Lower leg skin (tissue), 4 donors: ENCODE data around the gene SETD4. TPM values are rescaled to one million over a fixed set of nuclear protein-coding genes. Genes with fewer than 3 reads are reported as not detected.

Experiments used
- DNase-seq, 2 donors: peaks; one replicate each; pipeline ENCODE4 v3.0.0-alpha.2; 2019; ENCODE audit warnings: low spot score in 2 of 2
- H3K4me3 ChIP-seq: fragments of 200-600 bp; sonication (generic); 2 replicates; pipeline ENCODE4 v1.5.1; 2017; ENCODE audit warnings: mild to moderate bottlenecking, low read depth; ENCODE audit not compliant: poor library complexity, severe bottlenecking
- POLR2A ChIP-seq, 2 donors: fragments of 450-650 bp; IDR thresholded peaks; one replicate each; pipeline ENCODE4 v1.6.1; 2016 to 2017; ENCODE audit warnings: antibody characterized with exemption in 2 of 2, mild to moderate bottlenecking in 1 of 2, moderate library complexity in 1 of 2
- WGBS, 2 donors: methylation state at CpG; one replicate each; pipeline ENCODE4 v1.1.5; 2018; 5-methylcytosine and 5-hydroxymethylcytosine counted together
- intact Hi-C: fragments of 100-400 bp; cut with DNase I; formaldehyde crosslinking; loops from one replicate; pipeline ENCODE4 v1.15.0; 2023; ENCODE audit warnings: low total_unique reads
- total RNA-seq, 4 donors: library from RNA; depleted of rRNA; stranded (reverse); fragments of >200 nt; gene quantifications; one replicate each; pipeline ENCODE4 v1.1.0, GENCODE V29; 2016
- TF ChIP-seq, protein P1 (sequence below), 3 donors: fragments of 450-650 bp; IDR thresholded peaks; one replicate each; pipeline ENCODE4 v1.5.1; 2016; ENCODE audit warnings: antibody characterized with exemption in 3 of 3, mild to moderate bottlenecking in 3 of 3, moderate library complexity in 2 of 3

SETD4 gene, protein sequence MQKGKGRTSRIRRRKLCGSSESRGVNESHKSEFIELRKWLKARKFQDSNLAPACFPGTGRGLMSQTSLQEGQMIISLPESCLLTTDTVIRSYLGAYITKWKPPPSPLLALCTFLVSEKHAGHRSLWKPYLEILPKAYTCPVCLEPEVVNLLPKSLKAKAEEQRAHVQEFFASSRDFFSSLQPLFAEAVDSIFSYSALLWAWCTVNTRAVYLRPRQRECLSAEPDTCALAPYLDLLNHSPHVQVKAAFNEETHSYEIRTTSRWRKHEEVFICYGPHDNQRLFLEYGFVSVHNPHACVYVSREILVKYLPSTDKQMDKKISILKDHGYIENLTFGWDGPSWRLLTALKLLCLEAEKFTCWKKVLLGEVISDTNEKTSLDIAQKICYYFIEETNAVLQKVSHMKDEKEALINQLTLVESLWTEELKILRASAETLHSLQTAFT
- 10 to 100 TPM; 21.1 to 41.6 (median 30.1) TPM for total RNA-seq

DNA sequence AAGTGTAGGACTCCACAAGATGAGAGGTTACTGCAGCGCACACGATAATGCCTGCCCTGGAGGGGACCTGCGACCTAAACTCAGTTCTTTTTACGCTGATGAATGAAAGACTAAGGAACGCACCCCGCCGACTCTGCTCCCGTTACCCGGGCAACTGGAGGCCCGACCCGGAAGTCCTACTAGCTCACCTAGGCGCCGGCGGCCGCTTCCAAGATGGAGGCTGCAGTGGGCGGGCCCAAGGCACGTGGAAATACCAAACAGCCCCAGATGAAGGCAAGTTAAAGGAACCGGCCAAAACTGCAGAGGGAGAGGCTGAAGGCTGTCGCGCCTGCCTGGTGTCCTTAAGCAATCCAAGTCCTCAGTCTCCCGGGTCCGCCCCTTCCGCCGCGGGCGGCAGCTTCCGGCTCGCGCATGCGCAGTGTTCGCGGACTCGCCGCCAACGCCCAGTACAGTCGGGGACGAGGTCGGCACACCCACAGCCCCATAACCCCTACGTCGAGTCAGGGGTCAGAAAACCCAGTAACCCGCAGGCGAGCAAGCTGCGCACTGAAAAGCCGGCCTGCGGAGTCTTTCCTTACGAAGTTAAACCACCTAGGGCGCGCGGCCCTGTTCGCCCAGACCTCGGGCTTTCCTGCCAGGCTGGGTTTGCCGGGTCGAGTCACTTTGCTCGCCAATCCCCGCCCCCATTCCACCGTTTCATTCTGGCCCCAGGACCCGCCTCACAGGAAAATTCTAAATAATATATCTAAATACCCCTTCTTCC lies at the start of gene SETD4:
Gene SETD4, minus strand, starts transcription at position 368 of the 763 bp plus-strand sequence. CDS start 1,638 bp downstream, outside the sequence.
- DNase-seq: peak; percentile 92 to 98
- TF ChIP-seq, protein P1, sequence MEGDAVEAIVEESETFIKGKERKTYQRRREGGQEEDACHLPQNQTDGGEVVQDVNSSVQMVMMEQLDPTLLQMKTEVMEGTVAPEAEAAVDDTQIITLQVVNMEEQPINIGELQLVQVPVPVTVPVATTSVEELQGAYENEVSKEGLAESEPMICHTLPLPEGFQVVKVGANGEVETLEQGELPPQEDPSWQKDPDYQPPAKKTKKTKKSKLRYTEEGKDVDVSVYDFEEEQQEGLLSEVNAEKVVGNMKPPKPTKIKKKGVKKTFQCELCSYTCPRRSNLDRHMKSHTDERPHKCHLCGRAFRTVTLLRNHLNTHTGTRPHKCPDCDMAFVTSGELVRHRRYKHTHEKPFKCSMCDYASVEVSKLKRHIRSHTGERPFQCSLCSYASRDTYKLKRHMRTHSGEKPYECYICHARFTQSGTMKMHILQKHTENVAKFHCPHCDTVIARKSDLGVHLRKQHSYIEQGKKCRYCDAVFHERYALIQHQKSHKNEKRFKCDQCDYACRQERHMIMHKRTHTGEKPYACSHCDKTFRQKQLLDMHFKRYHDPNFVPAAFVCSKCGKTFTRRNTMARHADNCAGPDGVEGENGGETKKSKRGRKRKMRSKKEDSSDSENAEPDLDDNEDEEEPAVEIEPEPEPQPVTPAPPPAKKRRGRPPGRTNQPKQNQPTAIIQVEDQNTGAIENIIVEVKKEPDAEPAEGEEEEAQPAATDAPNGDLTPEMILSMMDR (IDR thresholded peaks at IDR 0.05): no peak
- TF ChIP-seq POLR2A (IDR thresholded peaks at IDR 0.05): no peak
- peak within 1 kb of the TSS; percentile 62 for H3K4me3 ChIP-seq
- 1% methylated on average over 36 to 38 of the region's 57 CpGs for WGBS, 2 donors
- intact Hi-C loops: no loop called here

DNA sequence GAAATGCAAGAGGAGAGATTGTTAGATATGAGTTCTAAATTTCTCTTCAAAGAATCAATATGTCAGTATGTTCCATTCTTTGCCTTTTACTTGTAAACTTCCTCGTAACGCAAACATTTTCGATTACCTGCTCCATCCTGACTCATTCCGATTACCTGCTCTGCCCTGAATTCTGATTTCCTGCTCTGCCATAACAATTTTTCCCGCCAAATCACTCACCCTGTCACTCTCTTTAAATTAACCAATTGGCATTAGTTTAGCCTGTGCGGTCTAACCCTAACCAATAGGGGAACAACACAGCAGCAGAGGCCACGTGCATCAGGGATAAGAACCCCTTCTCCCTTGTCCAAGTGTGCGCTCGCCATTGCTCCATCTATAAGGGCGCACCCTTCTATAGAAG lies 49.5 kb upstream of the SETD4 start:
- H3K4me3 ChIP-seq: no peak overlapping the region
- no peak for DNase-seq
- WGBS, 2 donors: 95% methylated on average over 10 of the region's 10 CpGs
- intact Hi-C loops: loop anchor here (10.0 kb wide), 1 partner anchor 255 kb away; no protein-coding TSS in a partner anchor
- TF ChIP-seq POLR2A (IDR thresholded peaks at IDR 0.05): no peak
- TF ChIP-seq, protein P1 (IDR thresholded peaks at IDR 0.05): no peak

DNA sequence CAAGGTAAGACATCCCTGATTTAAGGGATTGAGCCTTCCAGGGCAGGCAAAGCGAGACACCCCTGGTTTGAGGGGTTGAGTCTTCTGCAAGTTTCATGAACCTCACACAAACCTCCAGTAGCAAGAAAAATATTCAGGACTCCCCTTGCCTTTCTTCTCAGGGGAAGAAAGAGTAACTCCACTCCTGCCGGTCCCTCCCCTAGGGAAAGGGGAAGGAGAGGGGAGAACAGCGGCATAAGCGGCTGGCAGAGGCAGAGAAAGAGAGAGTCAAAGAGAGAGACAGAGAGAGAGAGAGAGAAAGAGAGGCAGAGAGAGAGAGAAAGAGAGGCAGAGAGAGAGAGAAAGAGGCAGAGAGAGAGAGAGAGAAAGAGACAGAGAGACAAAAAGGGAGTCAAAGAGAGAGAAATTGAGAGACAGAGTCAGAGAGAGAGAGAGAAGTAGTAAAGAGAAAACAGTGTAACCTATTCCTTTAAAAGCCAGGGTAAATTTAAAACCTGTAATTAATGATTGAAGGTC lies 45.1 kb upstream of the SETD4 start:
- intact Hi-C loops: no loop called here
- DNase-seq: no peak
- H3K4me3 ChIP-seq: no peak overlapping the region
- TF ChIP-seq POLR2A (IDR thresholded peaks at IDR 0.05): no peak
- TF ChIP-seq, protein P1 (IDR thresholded peaks at IDR 0.05): no peak
- WGBS, 2 donors: 76 to 86% methylated on average over 4 of the region's 4 CpGs

DNA sequence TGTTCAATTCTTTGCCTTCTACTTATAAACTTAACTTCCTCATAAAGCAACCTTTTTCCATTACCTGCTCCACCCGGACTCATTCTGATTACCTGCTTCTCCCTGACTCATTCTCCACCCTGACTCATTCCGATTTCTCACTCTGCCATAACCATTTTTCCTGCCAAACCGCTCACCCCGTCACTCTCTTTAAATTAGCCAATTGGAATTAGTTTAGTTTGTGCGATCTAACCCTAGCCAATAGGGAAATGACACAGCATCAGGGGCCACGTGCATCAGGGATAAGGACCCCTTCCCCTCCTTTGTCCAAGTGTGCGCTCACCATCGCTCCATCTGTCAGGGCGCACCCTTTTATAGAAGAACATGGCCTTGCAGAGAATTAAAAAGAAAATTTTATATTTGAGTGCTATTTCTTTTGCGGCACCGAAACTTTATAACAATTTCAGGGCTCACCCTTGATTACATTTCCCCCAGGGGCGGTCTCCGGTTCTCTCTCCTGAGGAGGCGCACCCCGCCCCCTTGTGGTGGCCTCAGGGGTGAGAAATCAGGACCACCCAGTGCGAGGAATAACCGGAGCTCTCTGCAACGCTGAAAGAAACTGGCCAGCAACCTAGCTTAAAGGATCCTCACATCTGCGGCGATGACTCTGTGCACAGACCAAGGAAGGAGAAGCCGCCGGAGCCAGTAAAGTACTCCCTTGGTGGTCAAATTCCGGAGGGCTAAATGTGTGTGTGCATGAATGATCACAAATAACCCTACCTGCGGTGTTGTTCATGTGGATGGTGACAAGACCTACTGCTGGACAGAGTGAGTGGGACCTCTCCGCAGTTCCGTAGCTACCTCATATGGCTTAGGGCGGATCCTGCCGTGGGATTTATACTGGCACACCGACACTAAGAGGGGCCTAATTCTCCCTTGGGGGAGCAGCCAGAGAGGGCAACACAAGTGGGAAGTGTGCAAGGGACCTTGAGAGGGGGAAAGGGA lies 44.3 kb upstream of the SETD4 start:
- H3K4me3 ChIP-seq: no peak overlapping the region
- intact Hi-C loops: no loop called here
- 42% methylated on average over 29 of the region's 29 CpGs for WGBS, 2 donors
- TF ChIP-seq, protein P1 (IDR thresholded peaks at IDR 0.05): no peak
- TF ChIP-seq POLR2A (IDR thresholded peaks at IDR 0.05): no peak
- no peak for DNase-seq

DNA sequence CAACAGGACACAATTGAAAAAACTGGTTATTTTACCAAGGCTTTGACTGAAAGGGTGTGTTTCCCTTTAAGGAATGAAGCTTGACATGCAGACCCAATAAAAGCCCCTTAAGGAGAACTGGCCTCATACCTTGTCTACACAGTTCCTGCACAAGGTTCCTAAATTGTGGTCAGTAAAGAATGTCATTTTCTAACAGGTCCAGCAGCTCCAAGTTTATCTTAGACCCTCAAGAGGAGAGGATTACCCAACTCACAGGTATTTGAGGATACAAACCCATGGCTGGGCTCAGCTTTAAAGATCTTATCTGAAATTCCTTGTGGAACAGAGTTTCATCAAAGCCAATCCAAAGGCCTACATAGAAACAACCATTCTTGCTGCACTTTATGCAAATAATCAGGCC lies 43.1 kb upstream of the SETD4 start:
- TF ChIP-seq POLR2A (IDR thresholded peaks at IDR 0.05): no peak
- TF ChIP-seq, protein P1 (IDR thresholded peaks at IDR 0.05): no peak
- no peak for DNase-seq
- intact Hi-C loops: no loop called here
- H3K4me3 ChIP-seq: no peak overlapping the region
